ENCODE measurements around the gene BGLAP.

GRCh38 chr1:156262461-156263287 is 20.7 kb downstream of the BGLAP start:
- no peak for TF ChIP-seq CTCF (IDR thresholded peaks at IDR 0.05)
- TF ChIP-seq POLR2A (IDR thresholded peaks at IDR 0.05) = no peak

All from uterus (tissue), 2 donors.